Superior temporal gyrus (tissue), 1 donor: ENCODE measurements around the gene IQGAP2.

Experiments
- DNase-seq: peaks from one replicate; pipeline ENCODE4 v3.0.0-alpha.2; 2016; ENCODE audit errors: extremely low spot score

Gene IQGAP2

GRCh38 chr5:76383126-76383832 is 19.8 kb upstream of the IQGAP2 start:
- no peak for DNase-seq

GRCh38 chr5:76384189-76384588 is 18.9 kb upstream of the IQGAP2 start:
- DNase-seq: no peak

GRCh38 chr5:76384705-76385104 is 18.4 kb upstream of the IQGAP2 start:
- no peak for DNase-seq

- no peak for DNase-seq
Observed at GRCh38 chr5:76385540-76385939, 17.5 kb upstream of the IQGAP2 start.

- DNase-seq: no peak
Observed at GRCh38 chr5:76386360-76386759, 16.7 kb upstream of the IQGAP2 start.

- DNase-seq: no peak
Observed at GRCh38 chr5:76388236-76388635, 14.8 kb upstream of the IQGAP2 start.

GRCh38 chr5:76388791-76389512 is 14.1 kb upstream of the IQGAP2 start:
- no peak for DNase-seq

GRCh38 chr5:76389513-76390154 is 13.5 kb upstream of the IQGAP2 start:
- no peak for DNase-seq

- DNase-seq: no peak
Observed at GRCh38 chr5:76391014-76391413, 12.1 kb upstream of the IQGAP2 start.

- no peak for DNase-seq
Observed at GRCh38 chr5:76393035-76393680, 9.9 kb upstream of the IQGAP2 start.

- no peak for DNase-seq
Observed at GRCh38 chr5:76397200-76397599, 5.9 kb upstream of the IQGAP2 start.

- no peak for DNase-seq
Observed at GRCh38 chr5:76399268-76399667, 3.8 kb upstream of the IQGAP2 start.

- no peak for DNase-seq
Observed at GRCh38 chr5:76400466-76400865, 2.6 kb upstream of the IQGAP2 start.

GRCh38 chr5:76401801-76402250 is 1.3 kb upstream of the IQGAP2 start:
- DNase-seq: no peak

GRCh38 chr5:76402251-76402885 is 717 bp upstream of the IQGAP2 start:
- DNase-seq: no peak

- no peak for DNase-seq
Observed at GRCh38 chr5:76403766-76404222, 709 bp downstream of the IQGAP2 start.

- no peak for DNase-seq
Observed at GRCh38 chr5:76404223-76405211, 1.4 kb downstream of the IQGAP2 start.

- no peak for DNase-seq
Observed at GRCh38 chr5:76406014-76406413, 2.9 kb downstream of the IQGAP2 start.

GRCh38 chr5:76406673-76407072 is 3.6 kb downstream of the IQGAP2 start:
- DNase-seq: no peak

- no peak for DNase-seq
Observed at GRCh38 chr5:76408104-76408654, 5.1 kb downstream of the IQGAP2 start.
